Skin epidermis (tissue), 12 donors: ENCODE data around the gene COL15A1.

ENCODE experiments used
- H3K27ac ChIP-seq, 21 experiments: fragments of 200-600 bp; sonication (generic) in 11 of 21; one replicate each; pipeline ENCODE4 v1.5.0; 2020; ENCODE audit warnings: mild to moderate bottlenecking in 3 of 21, inconsistent platforms in 2 of 21, moderate library complexity in 2 of 21
- H3K4me3 ChIP-seq, 7 experiments: fragments of 200-600 bp; sonication (generic) in 2 of 7; one replicate each; pipeline ENCODE4 v1.5.0; 2020; ENCODE audit warnings: inconsistent platforms in 2 of 7, mild to moderate bottlenecking in 2 of 7, moderate library complexity in 1 of 7

The COL15A1 gene

DNA sequence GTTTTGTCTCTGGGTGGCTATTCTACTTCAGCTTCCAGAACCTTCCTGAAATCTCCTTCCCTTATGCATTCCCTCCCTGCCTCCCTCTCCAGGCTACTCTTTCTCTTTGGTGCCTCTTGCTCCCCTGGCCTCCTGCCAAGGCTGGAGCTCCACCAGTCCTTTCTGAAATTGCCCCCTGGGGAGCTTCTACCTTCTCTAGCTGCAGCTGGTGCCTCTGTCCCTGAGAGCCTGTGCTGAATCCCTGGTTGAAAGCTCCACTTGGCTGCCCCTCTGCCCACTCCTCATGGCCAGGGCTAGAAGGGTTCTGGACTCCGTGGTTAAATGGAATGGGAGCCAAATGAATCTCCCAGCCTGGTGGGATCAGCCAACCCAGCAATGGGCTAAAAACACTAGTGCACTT lies 80.1 kb downstream of the COL15A1 start:
- Histone ChIP-seq H3K4me3 (no peak overlapping the region), H3K27ac (no peak overlapping the region)

DNA sequence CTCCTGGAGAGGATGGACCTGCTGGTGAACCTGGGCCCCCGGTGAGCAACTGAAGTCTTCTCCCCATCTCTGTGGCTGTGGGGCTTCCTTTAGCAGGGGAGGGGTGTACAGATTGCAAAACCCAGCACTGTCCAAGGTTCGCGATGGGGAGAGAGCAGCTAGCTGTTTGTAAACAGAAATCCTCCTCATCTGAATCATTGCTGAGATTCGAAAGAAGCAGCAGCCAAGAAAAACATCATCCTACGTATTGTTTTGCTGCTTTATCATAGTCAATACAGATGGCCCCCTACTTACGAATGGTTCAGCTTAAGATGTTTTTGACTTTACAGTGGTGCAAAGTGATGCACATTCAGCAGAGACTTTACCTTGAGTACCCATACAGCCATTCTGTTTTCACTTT lies 81.3 kb downstream of the COL15A1 start:
- H3K4me3 ChIP-seq, result no peak overlapping the region
- H3K27ac ChIP-seq, result no peak overlapping the region

DNA sequence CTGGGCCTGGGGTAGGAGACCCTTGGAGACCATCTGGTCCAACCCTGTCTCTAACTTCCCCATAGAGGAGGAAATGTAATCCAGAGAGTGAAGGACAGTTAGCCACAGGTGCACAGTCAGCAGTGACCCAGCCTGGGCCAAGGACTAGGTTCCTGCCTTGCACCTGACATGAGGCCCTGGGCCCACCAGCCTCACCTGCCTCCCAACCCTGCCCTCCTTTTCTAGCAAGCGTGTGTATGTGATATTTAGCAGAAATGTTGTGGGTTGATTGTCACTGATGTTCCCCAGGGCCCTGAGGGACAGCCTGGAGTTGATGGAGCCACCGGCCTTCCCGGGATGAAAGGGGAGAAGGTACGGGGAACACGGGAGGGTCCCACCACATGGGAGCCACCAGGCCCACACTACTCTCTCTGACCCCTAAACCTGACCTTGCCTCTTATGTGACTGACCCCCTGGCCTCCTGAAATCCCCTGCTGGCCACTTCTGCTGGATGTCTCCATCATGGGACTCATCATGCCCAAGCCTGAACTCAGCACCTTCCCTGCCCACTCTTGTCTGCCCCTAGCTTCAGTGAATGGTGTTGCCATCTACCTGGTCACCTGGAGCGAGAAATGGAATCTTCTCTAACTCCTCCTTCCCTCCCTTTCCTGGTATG lies 82.0 kb downstream of the COL15A1 start:
- Histone ChIP-seq H3K27ac (no peak overlapping the region), H3K4me3 (no peak overlapping the region)

DNA sequence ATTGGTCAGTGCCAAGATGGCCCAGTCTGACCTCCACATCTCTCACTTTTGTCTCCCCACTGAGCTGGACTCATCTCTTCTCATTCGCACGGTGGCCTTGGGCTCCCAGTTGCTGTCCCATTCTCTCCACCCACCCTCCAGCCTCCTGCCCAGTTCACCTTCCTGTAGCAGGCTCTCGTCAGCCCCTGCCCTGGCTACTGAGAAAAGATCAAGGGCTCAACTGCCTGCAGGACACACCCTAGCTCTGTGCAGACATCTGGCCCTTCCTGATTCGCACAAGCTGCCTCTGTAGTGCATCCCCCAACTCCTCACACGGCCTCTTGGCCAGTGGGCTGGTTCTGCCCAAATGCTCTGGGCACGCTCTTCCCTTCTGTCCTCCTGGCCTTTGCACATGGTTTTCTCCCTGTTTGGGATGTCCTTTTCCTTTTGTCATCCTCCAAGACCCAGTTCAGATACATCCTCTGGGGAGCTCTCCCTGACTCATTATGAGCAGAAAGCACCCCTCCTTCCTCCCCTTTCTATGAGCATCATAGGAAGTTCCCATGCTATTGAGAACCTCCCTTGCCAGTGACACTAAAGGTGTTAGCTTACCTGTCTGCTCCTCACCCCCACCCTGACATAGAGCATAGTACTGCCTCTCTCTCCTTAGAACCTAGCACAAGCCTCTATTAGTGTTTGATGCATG lies 82.7 kb downstream of the COL15A1 start:
- peak overlapping the region in 1 of 21 experiments; percentile 36 for H3K27ac ChIP-seq
- H3K4me3 ChIP-seq, result no peak overlapping the region

DNA sequence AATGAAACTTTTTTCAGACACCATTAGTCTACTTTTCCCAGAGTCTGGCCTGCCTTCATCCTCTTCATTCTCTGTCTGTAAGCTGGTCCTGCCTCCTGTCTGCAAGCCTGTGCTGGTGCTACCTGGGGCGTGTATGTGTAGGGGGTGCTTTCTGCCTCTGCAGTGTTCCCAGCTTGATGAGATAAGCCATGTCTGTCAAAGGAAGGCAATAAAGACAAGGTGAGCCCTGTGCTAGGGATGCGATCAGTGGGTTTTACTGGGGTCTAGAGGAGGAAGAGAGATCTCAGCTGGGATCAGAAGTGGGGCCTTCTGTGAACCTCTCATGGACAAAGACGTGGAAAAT lies 83.2 kb downstream of the COL15A1 start:
- H3K4me3 ChIP-seq, result no peak overlapping the region
- peak overlapping the region in 1 of 21 experiments; percentile 36 for H3K27ac ChIP-seq

DNA sequence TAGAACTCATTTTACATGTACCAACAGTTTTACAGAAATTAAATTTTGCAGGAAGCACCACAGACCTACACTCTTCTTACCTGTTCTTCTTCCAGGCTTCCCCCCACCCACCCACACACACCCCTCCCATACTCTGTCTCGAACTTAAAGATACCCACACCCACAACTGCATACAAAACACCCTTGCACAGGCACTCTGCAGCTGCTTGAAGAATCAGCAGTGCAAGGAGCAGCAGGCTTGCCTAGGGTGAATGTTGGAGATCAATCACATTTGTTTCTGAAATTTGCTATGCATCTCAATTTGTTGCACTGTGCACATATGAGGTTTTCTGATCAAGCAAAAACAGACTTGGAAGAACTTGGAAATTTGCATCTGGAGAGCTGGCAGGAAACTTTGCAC lies 83.7 kb downstream of the COL15A1 start:
- Histone ChIP-seq H3K27ac (no peak overlapping the region), H3K4me3 (no peak overlapping the region)

DNA sequence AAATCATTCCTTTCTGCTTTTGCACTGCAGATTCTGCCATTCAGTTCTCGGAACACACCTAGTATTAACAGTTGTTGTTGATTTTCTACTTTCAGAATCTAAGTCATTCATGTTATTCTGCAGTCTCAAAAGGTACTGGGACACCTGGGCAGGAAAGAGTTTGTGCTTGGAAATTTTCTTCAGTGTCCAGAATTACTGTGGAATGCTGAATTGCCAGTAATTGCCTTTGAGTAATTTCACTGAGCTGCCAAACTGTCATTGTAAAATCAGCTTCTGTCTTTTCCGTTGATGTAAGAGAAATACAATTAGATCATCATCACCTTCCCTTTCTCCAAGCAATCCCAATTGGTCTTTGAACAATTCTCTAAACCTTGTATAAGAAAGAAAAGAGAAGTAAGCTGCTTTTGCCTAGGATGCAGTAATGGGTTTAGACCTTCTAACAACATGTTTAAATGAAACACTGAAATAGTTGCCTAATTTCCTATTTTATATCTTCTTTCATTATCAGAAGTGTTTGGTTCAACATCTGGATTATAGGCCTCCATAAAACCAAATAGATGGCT lies 85.5 kb downstream of the COL15A1 start:
- H3K4me3 ChIP-seq, result no peak overlapping the region
- H3K27ac ChIP-seq, result peak overlapping the region in 2 of 21 experiments; percentile 15 to 58

DNA sequence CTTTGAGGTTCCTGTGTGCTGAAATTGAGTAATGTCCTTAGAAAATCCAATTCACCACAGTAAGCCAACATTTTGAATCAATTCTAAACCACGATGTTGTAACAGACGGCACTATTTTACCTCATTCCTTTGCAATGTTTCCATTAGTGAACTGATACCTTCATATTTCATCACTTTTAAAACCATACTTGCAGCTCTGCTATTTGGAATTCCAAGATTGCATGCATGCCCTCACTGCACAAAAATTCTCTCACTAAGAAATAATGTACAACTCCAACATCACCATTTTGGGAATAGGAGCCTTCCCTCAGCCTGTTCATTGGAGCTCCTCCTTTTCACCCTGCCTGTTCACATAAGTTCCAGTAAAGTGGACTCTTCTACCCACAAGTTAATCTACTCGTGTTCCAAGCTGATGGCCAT lies 86.4 kb downstream of the COL15A1 start:
- peak overlapping the region in 2 of 21 experiments; percentile 24 to 49 for H3K27ac ChIP-seq

DNA sequence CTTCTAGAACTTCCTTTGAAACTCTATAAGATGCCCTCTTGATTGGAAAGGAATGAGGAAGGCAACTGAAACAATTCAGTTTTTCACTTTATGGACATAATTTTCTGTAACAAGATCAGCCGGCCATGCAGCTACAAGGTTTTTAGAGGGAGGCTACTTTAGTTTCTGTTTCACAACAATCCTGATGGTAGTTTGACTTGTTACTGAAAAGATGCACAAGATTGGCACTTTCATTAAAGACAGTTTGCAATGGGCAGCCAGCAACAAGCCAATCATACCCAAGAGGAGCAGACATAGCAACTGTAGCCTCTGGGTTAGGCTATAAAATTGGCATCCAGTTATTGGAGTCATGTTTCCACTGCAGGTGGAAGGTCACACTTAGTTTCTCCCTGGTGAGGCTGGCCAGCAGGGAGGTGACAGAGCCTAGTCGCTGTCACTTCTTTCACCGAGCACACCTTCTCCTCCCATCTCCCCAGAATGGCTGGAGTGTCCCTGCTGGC lies 87.0 kb downstream of the COL15A1 start:
- H3K27ac ChIP-seq, result peak overlapping the region in 4 of 21 experiments; percentile 24 to 49 (median 30)
- H3K4me3 ChIP-seq, result no peak overlapping the region

More for the DNA sequence above, 86.4 kb downstream of the COL15A1 start:
- no peak overlapping the region for H3K4me3 ChIP-seq

DNA sequence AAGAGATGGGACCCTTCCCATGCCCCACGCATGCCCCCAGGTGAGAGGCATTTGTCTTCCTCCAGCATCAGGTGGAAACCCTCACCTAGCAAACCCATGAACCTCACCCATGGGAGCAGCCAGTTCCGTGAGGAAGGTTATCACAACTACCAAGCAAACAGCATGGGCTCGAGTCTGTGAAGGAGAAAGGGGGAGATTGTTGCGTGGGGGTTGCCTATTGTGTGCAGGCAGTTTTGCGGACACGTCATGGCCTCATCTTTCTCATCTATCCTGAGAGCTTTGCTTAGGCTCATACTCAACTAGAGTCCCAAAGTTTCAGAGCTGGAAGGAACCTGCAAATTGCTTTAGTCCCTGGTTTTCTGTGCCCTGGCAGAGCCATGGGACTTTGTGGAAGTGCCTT lies 87.6 kb downstream of the COL15A1 start:
- H3K27ac ChIP-seq, result peak overlapping the region in 2 of 21 experiments; percentile 21 to 26
- H3K4me3 ChIP-seq, result no peak overlapping the region

DNA sequence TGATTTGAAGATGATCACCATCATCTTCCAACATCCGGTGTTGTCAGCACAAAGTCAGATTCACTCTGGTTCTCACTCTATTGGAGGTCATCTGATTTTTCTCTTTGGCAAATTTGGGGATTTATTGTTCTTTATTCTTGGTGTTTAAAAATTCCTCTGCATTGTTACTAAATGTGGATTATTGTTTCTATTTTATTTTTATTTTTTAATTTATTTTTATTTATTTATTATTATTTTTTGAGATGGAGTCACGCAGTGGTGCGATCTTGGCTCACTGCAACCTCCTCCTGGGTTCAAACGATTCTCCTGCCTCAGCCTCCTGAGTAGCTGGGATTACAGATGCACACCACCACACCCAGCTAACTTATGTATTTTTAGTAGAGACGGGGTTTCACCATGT lies 88.3 kb downstream of the COL15A1 start:
- Histone ChIP-seq H3K27ac (no peak overlapping the region), H3K4me3 (no peak overlapping the region)

DNA sequence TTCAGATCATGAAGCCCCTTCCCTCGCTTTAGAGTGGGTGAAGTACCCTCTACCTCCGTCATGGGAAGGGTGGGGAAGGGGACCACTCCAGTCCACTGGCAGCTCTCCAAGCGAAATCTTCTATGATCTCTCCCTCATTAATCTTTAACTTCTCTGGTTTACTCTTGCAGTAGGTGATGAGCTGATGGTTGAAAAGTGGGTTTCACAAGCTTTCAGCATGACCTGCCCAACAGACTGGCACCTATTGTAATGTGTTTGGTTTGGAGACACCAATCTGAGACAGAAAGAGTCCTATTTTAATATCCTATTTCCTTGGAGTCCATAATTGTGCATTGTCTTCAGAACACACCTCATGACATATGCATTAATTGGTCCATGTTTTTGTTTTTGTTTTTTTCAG lies 90.4 kb downstream of the COL15A1 start:
- no peak overlapping the region for H3K4me3 ChIP-seq
- no peak overlapping the region for H3K27ac ChIP-seq

DNA sequence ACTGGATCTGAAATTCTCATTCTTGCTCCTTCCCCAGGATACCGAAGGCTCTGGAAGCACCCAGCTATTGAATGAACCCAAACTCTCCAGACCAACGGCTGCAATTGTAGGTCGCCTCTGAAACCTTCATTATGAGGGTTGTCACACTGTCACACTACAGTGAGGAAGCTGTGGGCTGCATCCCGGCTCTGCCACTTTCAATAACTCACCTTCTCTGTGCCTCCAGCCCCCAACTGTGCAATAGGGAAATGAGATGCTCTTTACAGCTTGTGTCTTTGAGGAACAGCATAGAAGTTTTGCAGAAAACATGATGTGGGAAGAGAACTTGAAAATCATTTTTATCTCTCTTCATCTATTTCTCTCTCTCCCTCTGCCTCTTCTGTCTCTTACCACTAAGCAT lies 91.6 kb downstream of the COL15A1 start:
- no peak overlapping the region for H3K27ac ChIP-seq
- H3K4me3 ChIP-seq, result no peak overlapping the region

DNA sequence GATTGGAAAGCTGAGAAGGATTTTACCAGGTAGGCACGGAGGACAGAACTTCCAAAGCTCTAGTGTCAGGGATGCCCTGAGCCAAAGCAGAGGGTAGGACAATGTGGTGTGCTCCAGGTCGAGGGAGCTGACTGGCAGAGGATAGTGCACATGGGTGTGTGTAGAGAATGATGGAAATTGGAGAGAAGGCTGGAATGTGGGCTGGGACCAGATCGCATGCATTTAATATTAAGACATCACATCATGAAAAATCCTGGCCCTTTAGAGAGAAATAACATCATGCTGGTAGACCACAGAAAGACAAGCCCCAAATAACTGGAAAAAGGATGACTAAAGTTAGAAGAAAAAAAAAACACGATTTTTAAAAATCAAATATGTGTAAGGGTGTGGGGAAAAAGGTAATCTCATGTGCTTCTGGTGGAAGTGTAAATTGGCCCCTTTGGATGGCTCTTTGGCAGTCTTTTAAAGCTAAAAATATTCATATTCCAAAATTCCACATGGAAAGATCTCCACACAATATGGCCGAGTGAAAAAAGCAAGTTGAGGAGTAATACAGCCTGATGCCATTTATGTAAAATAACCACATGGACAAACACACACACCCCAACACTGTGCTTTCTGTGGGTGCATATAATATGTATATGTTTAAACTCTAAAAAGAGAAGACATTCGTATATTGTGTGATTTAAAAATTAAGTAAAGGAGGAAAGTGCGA lies 94.2 kb downstream of the COL15A1 start:
- no peak overlapping the region for H3K4me3 ChIP-seq
- H3K27ac ChIP-seq, result peak overlapping the region in 8 of 21 experiments; percentile 8 to 73 (median 43)

DNA sequence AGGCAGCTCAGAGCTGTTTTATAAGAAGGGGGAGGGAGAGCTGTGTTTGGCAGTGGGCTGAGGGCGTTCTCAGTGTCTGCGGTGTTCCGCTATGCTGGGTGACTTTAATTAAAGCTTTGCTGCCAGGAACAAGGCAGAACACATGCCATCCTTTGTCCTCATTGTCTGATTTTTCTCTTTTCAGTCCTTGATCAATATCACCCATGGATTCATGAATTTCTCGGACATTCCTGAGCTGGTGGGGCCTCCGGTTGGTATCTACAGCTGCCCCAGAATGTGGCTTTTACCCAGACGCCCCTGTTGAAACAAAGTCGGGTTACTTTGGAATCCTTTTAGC lies 94.7 kb downstream of the COL15A1 start:
- peak overlapping the region in 9 of 21 experiments; percentile 0 to 73 (median 30) for H3K27ac ChIP-seq
- H3K4me3 ChIP-seq, result no peak overlapping the region

DNA sequence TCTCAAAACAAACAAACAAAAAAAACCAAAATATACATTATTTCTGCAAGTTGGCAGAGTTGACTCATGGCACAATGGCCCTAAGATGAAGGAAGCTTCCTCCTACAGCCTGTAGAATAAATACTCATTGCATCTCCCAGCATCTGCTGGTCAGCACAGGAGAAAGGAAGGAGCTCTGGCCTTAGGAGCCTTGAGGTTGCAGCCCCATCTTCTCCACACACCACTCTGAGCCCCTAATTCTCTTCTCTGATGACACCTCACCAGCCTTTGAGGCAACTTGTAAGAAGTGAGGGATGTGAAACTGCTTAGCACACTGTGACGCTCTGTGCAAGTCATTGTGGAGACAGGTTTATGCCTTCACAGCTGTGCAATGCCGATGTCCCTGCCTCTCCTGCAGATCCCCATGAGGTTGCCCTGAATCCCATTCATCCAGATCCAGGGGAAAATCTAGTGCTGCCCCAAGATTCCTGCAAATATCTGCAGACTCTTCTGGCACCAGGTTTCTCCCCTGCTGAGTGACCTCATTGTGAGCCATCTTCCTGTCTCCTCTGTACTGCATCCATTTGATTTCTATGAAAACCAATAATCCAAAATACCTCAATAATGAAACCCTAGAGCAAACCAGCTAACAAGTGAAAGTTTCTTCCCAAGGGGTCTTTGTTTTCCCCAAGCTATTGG lies 95.9 kb downstream of the COL15A1 start:
- peak overlapping the region in 9 of 21 experiments; percentile 0 to 81 (median 52) for H3K27ac ChIP-seq
- no peak overlapping the region for H3K4me3 ChIP-seq

DNA sequence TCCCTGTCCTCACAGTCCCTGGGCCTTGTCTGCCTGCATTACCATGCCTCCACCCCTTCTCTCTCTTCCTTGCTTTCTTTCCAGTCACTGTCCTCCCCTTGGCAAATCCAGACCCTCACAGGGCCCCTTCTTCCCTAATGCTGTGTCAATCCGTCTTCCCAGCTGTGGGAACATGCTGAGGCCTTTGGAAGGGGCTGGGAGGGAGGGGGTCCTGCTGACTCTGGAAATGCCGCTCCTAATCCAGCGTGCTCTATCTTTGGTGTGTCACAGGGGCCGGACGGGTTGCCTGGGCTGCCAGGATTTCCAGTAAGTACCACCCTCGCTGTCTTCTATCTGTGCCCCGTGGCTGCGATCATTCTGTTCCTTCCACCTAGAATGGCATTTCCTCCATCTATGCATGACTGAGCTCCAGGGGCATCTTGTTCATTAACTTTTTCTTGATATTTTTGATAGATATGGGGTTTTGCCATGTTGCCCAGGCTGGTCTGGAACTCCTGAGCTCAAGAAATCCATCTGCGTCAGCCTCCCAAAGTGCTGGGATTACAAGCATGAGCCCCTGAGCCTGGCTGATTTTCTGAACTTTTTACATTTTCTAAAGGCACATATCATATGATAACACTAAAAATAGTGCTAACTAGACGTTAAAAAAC lies 96.7 kb downstream of the COL15A1 start:
- peak overlapping the region in 12 of 21 experiments; percentile 19 to 81 (median 52) for H3K27ac ChIP-seq
- no peak overlapping the region for H3K4me3 ChIP-seq

DNA sequence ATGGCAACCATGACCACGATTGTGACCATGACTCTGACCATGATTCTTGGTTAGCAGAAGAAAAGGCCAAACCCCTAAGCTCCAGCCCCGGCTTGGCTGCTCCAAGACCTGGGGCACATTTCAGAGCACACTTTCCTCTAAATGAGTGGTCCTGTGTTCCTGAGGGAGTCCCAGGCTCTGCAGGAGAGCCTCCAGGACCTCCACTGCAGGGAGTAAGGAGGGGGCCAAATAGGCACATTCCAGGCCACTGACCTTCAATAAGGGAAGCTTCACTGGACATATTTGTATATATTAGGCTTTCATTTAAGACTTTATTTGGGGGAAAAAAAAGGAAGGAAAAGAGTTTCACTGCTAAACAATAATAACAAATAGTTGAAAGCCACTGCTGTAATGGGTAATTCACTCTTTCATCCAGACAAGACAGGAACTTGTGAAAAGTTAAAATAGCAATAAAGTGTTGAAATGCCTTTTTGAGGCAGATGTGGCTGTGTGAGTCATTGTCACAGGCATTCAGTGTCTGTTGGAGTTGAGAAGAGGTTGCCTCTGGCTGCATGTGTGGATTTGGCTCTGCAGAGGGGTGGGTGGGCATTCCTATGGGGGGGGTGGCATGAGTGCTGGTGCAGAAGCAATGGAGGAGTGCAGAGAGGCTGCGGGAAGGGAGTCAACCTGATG lies 97.3 kb downstream of the COL15A1 start:
- H3K27ac ChIP-seq, result peak overlapping the region in 11 of 21 experiments; percentile 14 to 81 (median 38)
- no peak overlapping the region for H3K4me3 ChIP-seq

DNA sequence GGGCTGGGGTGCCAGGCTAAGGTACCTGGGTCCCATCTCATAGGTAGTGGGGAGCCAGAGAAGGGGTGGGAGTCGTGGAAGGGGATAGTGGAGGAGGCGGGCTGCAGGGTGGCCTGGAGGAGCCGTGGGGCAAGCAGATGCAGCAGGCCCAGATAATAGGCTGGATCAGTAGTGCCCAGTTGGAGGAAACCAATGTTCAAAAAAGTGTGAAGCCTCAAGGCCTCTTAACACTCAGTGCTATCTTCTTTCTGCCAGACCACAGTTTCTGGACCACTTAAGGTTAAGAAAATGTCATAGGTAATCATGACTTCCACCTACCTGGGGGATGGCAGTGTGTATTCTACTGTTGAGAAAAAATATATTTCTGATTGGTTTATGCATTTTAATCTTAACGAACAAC lies 97.9 kb downstream of the COL15A1 start:
- Histone ChIP-seq H3K4me3 (no peak overlapping the region), H3K27ac (peak overlapping the region in 4 of 21 experiments; percentile 55 to 72 (median 60))
